ENCODE data around the gene CERK. TPM values are rescaled to one million over a fixed set of nuclear protein-coding genes. Genes with fewer than 3 reads are reported as not detected.

CERK gene
- total and polyA plus RNA-seq, 2 of the 8 experiments (the other 6 are each of a cell fraction or from before 2014, with no cell fraction given) = 26.6 to 59.0 TPM

- TF ChIP-seq SP4 (IDR thresholded peaks at IDR 0.05; ENCODE audit: low read length) = no peak
- no peak for TF ChIP-seq CHD1 (IDR thresholded peaks at IDR 0.05; ENCODE audit: low read depth, low read length)
- TF ChIP-seq MAX (IDR thresholded peaks at IDR 0.05) = 0 out of 2 replicates have a peak, but pooled peaks have one; percentile 10
- 0 out of 2 replicates have a peak, but pooled peaks have one; percentile 18 for TF ChIP-seq CREB1 (IDR thresholded peaks at IDR 0.05)
- TF ChIP-seq KDM4A (IDR thresholded peaks at IDR 0.05; ENCODE audit: low read depth, low read length, severe bottlenecking) = no peak
- no peak for TF ChIP-seq ATF2 (IDR thresholded peaks at IDR 0.05; ENCODE audit: low read length)
These were observed 2.1 kb downstream of the CERK start (continued) for GRCh38 chr22:46735747-46736608.

Measured in H1 (cell line).